ENCODE data around the gene CTNND2. TPM values are rescaled to one million over a fixed set of nuclear protein-coding genes. Genes with fewer than 3 reads are reported as not detected.

The CTNND2 gene
- total RNA-seq, 1 experiment from 2014 or later = not detected

GRCh38 chr5:11528720-11529119 is 375.5 kb downstream of the CTNND2 start:
- CTCF ChIA-PET = no interaction called here

GRCh38 chr5:11527652-11528349 is 376.4 kb downstream of the CTNND2 start:
- Histone ChIP-seq H3K4me1 (ENCODE audit: insufficient read depth, low read length, poor library complexity, severe bottlenecking) (no peaks in the 10 kb centered on the region), H3K4me3 (ENCODE audit: low read depth, low read length, poor library complexity, severe bottlenecking) (no peak overlapping the region), H3K9me3 (ENCODE audit: low read depth, low read length, poor library complexity, severe bottlenecking) (no peaks in the 10 kb centered on the region), H3K36me3 (ENCODE audit: insufficient read depth, low read length, poor library complexity, severe bottlenecking) (no peaks in the 10 kb centered on the region), H3K27me3 (replicated peaks; ENCODE audit: insufficient read depth, low read depth, low read length, poor library complexity) (no peaks in the 10 kb centered on the region), H3K27ac (ENCODE audit: low read depth, low read length, poor library complexity, severe bottlenecking) (no peak overlapping the region)
- DNase-seq (ENCODE audit: low spot score) = no peak
- POLR2A ChIA-PET (ENCODE audit: low non-redundant PET) = no interaction called here
- BruUV-seq (replicated peaks) = no TSS peak
- CTCF ChIA-PET = interaction anchor here (0.6 kb wide), 1 partner anchor 453 kb away, joined by 5 read pairs; no protein-coding TSS in a partner anchor
- intact Hi-C loops (cut with micrococcal nuclease; ENCODE audit: unreplicated experiment) = no loop called here
- TF ChIP-seq EZH2 (IDR thresholded peaks at IDR 0.05; ENCODE audit: borderline replicate concordance, low read depth, low read length, poor library complexity, severe bottlenecking) = no peak
- no peak for TF ChIP-seq CTCF (conservative IDR thresholded peaks at IDR 0.05; ENCODE audit: low read depth, low read length)

More at GRCh38 chr5:11528720-11529119, 375.5 kb downstream of the CTNND2 start:
- intact Hi-C loops (cut with micrococcal nuclease; ENCODE audit: unreplicated experiment) = no loop called here
- no TSS peak for BruUV-seq (replicated peaks)
- TF ChIP-seq CTCF (conservative IDR thresholded peaks at IDR 0.05; ENCODE audit: low read depth, low read length) (no peak), EZH2 (IDR thresholded peaks at IDR 0.05; ENCODE audit: borderline replicate concordance, low read depth, low read length, poor library complexity, severe bottlenecking) (no peak)
- Histone ChIP-seq H3K4me1 (ENCODE audit: insufficient read depth, low read length, poor library complexity, severe bottlenecking) (no peaks in the 10 kb centered on the region), H3K27ac (ENCODE audit: low read depth, low read length, poor library complexity, severe bottlenecking) (no peak overlapping the region), H3K4me3 (ENCODE audit: low read depth, low read length, poor library complexity, severe bottlenecking) (no peak overlapping the region), H3K27me3 (replicated peaks; ENCODE audit: insufficient read depth, low read depth, low read length, poor library complexity) (no peaks in the 10 kb centered on the region), H3K9me3 (ENCODE audit: low read depth, low read length, poor library complexity, severe bottlenecking) (no peaks in the 10 kb centered on the region), H3K36me3 (ENCODE audit: insufficient read depth, low read length, poor library complexity, severe bottlenecking) (no peaks in the 10 kb centered on the region)
- DNase-seq (ENCODE audit: low spot score) = no peak
- POLR2A ChIA-PET (ENCODE audit: low non-redundant PET) = no interaction called here

GRCh38 chr5:11525020-11525419 is 379.2 kb downstream of the CTNND2 start:
- peaks cover 4% of the 10 kb centered on the region for H3K9me3 ChIP-seq (ENCODE audit: low read depth, low read length, poor library complexity, severe bottlenecking)
- H3K27me3 ChIP-seq (replicated peaks; ENCODE audit: insufficient read depth, low read depth, low read length, poor library complexity) = no peaks in the 10 kb centered on the region
- CTCF ChIA-PET = no interaction called here
- no TSS peak for BruUV-seq (replicated peaks)
- POLR2A ChIA-PET (ENCODE audit: low non-redundant PET) = no interaction called here
- no peak overlapping the region for H3K27ac ChIP-seq (ENCODE audit: low read depth, low read length, poor library complexity, severe bottlenecking)
- intact Hi-C loops (cut with micrococcal nuclease; ENCODE audit: unreplicated experiment) = no loop called here
- H3K36me3 ChIP-seq (ENCODE audit: insufficient read depth, low read length, poor library complexity, severe bottlenecking) = no peaks in the 10 kb centered on the region
- DNase-seq (ENCODE audit: low spot score) = no peak
- no peak overlapping the region for H3K4me3 ChIP-seq (ENCODE audit: low read depth, low read length, poor library complexity, severe bottlenecking)
- no peaks in the 10 kb centered on the region for H3K4me1 ChIP-seq (ENCODE audit: insufficient read depth, low read length, poor library complexity, severe bottlenecking)
- TF ChIP-seq CTCF (conservative IDR thresholded peaks at IDR 0.05; ENCODE audit: low read depth, low read length) = no peak

Data from A673 (cell line).